ENCODE data around the gene ATG13.

ATG13 gene

DNA sequence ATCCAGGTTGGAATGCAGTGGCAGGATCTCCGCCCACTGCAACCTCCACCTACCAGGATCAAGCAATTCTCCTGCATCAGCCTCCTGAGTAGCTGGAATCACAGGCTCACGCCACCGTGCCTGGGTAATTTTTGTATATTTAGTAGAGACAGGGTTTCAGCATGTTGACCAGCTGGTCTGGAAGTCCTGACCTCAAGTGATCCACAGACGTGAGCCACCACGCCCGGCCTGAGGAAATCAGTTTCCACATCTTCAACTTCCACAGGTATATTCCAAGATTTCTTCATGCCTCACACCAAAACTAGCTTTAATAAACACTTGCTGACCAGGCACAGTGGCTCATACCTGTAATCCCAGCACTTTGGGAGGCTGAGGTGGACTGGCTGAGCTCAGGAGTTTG lies 8.0 kb upstream of the ATG13 start:
- H3K4me2 ChIP-seq (ENCODE audit: insufficient read depth, low read length, poor library complexity, severe bottlenecking): no peak overlapping the region
- H3K9ac ChIP-seq (ENCODE audit: low read depth, low read length, poor library complexity): no peak overlapping the region
- no peak overlapping the region for H3K4me3 ChIP-seq (ENCODE audit: low read length in 2 of 2)
- H2BK15ac ChIP-seq (ENCODE audit: low read length): no peak overlapping the region
- no peaks in the 10 kb centered on the region for H3K9me3 ChIP-seq (replicated peaks in 1 of 2; ENCODE audit: control insufficient read depth in 2 of 2, insufficient read depth in 1 of 2, low read depth in 1 of 2, low read length in 2 of 2)
- no peak for DNase-seq (ENCODE audit: low spot score)
- H3K4ac ChIP-seq (ENCODE audit: low read length): no peak overlapping the region
- H4K91ac ChIP-seq (ENCODE audit: low read depth, low read length, poor library complexity): no peak overlapping the region
- no peak overlapping the region for H4K8ac ChIP-seq (ENCODE audit: low read depth, low read length)
- H2AK5ac ChIP-seq (ENCODE audit: low read depth, low read length): no peak overlapping the region
- no peak overlapping the region for H3K23ac ChIP-seq (ENCODE audit: low read depth, low read length, poor library complexity)
- no peak overlapping the region for H3K18ac ChIP-seq (ENCODE audit: low read length)
- H3K14ac ChIP-seq (ENCODE audit: low read length): no peak overlapping the region
- H2AFZ ChIP-seq (ENCODE audit: low read length): no peak overlapping the region
- no peak overlapping the region for H2BK5ac ChIP-seq (ENCODE audit: low read length)
- no peak overlapping the region for H3K27ac ChIP-seq (replicated peaks; ENCODE audit: low read length)
- no peak overlapping the region for H2BK120ac ChIP-seq (ENCODE audit: low read depth, low read length)
- H3K79me1 ChIP-seq (ENCODE audit: low read depth, low read length): peaks cover 2% of the 10 kb centered on the region
- H3K36me3 ChIP-seq (replicated peaks in 1 of 2; ENCODE audit: control insufficient read depth in 2 of 2, insufficient read depth in 2 of 2, low read length in 2 of 2): no peaks in the 10 kb centered on the region
- no peak overlapping the region for H2BK12ac ChIP-seq (ENCODE audit: low read length)
- H3K27me3 ChIP-seq (ENCODE audit: control insufficient read depth in 3 of 3, insufficient read depth in 3 of 3, low read depth in 1 of 3, low read length in 3 of 3): no peaks in the 10 kb centered on the region
- WGBS, 2 donors (ENCODE audit: extremely low coverage in 2 of 2, insufficient read length in 2 of 2, insufficient replicate concordance in 1 of 2): no CpG with 5 or more reads among the region's 6 CpGs
- no peaks in the 10 kb centered on the region for H3K4me1 ChIP-seq (ENCODE audit: control insufficient read depth in 2 of 2, insufficient read depth in 1 of 2, low read depth in 1 of 2, low read length in 2 of 2)

GRCh38 chr11:46611526-46612304 lies 5.6 kb upstream of the ATG13 start:
- Histone ChIP-seq H3K23ac (ENCODE audit: low read depth, low read length, poor library complexity) (no peak overlapping the region), H3K4me3 (ENCODE audit: low read length in 2 of 2) (no peak overlapping the region), H3K36me3 (replicated peaks in 1 of 2; ENCODE audit: control insufficient read depth in 2 of 2, insufficient read depth in 2 of 2, low read length in 2 of 2) (no peaks in the 10 kb centered on the region), H2BK15ac (ENCODE audit: low read length) (no peak overlapping the region), H3K27me3 (ENCODE audit: control insufficient read depth in 3 of 3, insufficient read depth in 3 of 3, low read depth in 1 of 3, low read length in 3 of 3) (no peaks in the 10 kb centered on the region), H3K9ac (ENCODE audit: low read depth, low read length, poor library complexity) (no peak overlapping the region), H4K8ac (ENCODE audit: low read depth, low read length) (no peak overlapping the region), H3K18ac (ENCODE audit: low read length) (no peak overlapping the region), H3K27ac (replicated peaks; ENCODE audit: low read length) (no peak overlapping the region), H2BK5ac (ENCODE audit: low read length) (no peak overlapping the region), H3K4me2 (ENCODE audit: insufficient read depth, low read length, poor library complexity, severe bottlenecking) (no peak overlapping the region), H3K9me3 (replicated peaks in 1 of 2; ENCODE audit: control insufficient read depth in 2 of 2, insufficient read depth in 1 of 2, low read depth in 1 of 2, low read length in 2 of 2) (no peaks in the 10 kb centered on the region), H3K14ac (ENCODE audit: low read length) (no peak overlapping the region), H3K79me1 (ENCODE audit: low read depth, low read length) (peaks cover 2% of the 10 kb centered on the region), H2BK12ac (ENCODE audit: low read length) (no peak overlapping the region), H2AFZ (ENCODE audit: low read length) (no peak overlapping the region), H2AK5ac (ENCODE audit: low read depth, low read length) (no peak overlapping the region), H3K4me1 (ENCODE audit: control insufficient read depth in 2 of 2, insufficient read depth in 1 of 2, low read depth in 1 of 2, low read length in 2 of 2) (peaks cover 0 to 7% of the 10 kb centered on the region in 2 donors), H2BK120ac (ENCODE audit: low read depth, low read length) (no peak overlapping the region), H3K4ac (ENCODE audit: low read length) (no peak overlapping the region), H4K91ac (ENCODE audit: low read depth, low read length, poor library complexity) (no peak overlapping the region)
- no CpG with 5 or more reads among the region's 5 CpGs for WGBS, 2 donors (ENCODE audit: extremely low coverage in 2 of 2, insufficient read length in 2 of 2, insufficient replicate concordance in 1 of 2)
- DNase-seq (ENCODE audit: low spot score): no peak

DNA sequence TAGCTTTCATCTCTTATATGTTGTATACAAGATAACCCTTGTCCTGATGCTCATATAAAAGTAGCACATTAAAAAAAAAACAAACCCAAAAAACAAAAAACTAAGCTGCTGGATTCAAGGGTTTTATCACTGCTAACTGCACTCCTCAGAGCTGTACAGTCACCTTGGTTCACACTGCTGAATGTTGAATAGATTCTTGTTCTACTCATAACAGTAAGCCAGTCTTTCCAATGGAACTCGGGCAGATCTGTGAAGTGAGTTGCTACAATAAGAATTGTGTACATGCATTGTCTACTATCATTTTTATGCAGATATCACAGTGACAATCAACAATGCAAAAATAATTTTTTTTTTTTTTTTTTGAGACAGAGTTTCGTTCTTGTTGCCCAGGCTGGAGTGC lies 5.0 kb upstream of the ATG13 start:
- no peak overlapping the region for H3K4me2 ChIP-seq (ENCODE audit: insufficient read depth, low read length, poor library complexity, severe bottlenecking)
- no peak overlapping the region for H3K23ac ChIP-seq (ENCODE audit: low read depth, low read length, poor library complexity)
- no peak overlapping the region for H3K9ac ChIP-seq (ENCODE audit: low read depth, low read length, poor library complexity)
- no peak overlapping the region for H4K91ac ChIP-seq (ENCODE audit: low read depth, low read length, poor library complexity)
- no peak overlapping the region for H2BK12ac ChIP-seq (ENCODE audit: low read length)
- H3K27ac ChIP-seq (replicated peaks; ENCODE audit: low read length): no peak overlapping the region
- H3K27me3 ChIP-seq (ENCODE audit: control insufficient read depth in 3 of 3, insufficient read depth in 3 of 3, low read depth in 1 of 3, low read length in 3 of 3): no peaks in the 10 kb centered on the region
- H3K9me3 ChIP-seq (replicated peaks in 1 of 2; ENCODE audit: control insufficient read depth in 2 of 2, insufficient read depth in 1 of 2, low read depth in 1 of 2, low read length in 2 of 2): no peaks in the 10 kb centered on the region
- no peak overlapping the region for H2BK15ac ChIP-seq (ENCODE audit: low read length)
- H3K4me3 ChIP-seq (ENCODE audit: low read length in 2 of 2): no peak overlapping the region
- no peak overlapping the region for H2BK5ac ChIP-seq (ENCODE audit: low read length)
- no peak overlapping the region for H3K18ac ChIP-seq (ENCODE audit: low read length)
- H3K14ac ChIP-seq (ENCODE audit: low read length): no peak overlapping the region
- H3K4ac ChIP-seq (ENCODE audit: low read length): no peak overlapping the region
- H4K8ac ChIP-seq (ENCODE audit: low read depth, low read length): no peak overlapping the region
- peaks cover 2% of the 10 kb centered on the region for H3K79me1 ChIP-seq (ENCODE audit: low read depth, low read length)
- no peak overlapping the region for H2AFZ ChIP-seq (ENCODE audit: low read length)
- peaks cover 0 to 7% of the 10 kb centered on the region in 2 donors for H3K4me1 ChIP-seq (ENCODE audit: control insufficient read depth in 2 of 2, insufficient read depth in 1 of 2, low read depth in 1 of 2, low read length in 2 of 2)
- DNase-seq (ENCODE audit: low spot score): no peak
- no peaks in the 10 kb centered on the region for H3K36me3 ChIP-seq (replicated peaks in 1 of 2; ENCODE audit: control insufficient read depth in 2 of 2, insufficient read depth in 2 of 2, low read length in 2 of 2)
- WGBS, 2 donors (ENCODE audit: extremely low coverage in 2 of 2, insufficient read length in 2 of 2, insufficient replicate concordance in 1 of 2): no CpG with 5 or more reads among the region's 2 CpGs
- H2AK5ac ChIP-seq (ENCODE audit: low read depth, low read length): no peak overlapping the region
- no peak overlapping the region for H2BK120ac ChIP-seq (ENCODE audit: low read depth, low read length)

DNA sequence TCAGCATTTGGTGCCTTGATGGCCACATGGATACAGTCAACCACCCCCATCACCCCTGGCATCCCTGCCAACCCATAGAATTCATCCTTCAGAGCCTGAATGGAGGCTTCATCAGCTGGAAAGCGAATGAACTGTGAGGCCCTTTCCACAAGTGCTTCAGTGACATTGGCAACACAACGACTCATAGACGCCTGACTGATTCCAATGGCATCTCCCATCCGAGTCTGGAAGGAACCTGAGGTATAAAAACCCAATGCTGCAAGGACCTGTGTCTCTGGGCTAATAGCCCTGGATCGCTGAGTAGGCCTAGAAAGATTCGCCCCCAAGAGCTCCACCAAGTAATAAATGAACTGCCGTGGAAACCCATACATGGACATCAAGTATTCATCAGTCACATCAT lies 1.6 kb upstream of the ATG13 start:
- Histone ChIP-seq H3K4me3 (ENCODE audit: low read length in 2 of 2) (peak overlapping the region in 1 of 2 donors; percentile 0), H3K9me3 (replicated peaks in 1 of 2; ENCODE audit: control insufficient read depth in 2 of 2, insufficient read depth in 1 of 2, low read depth in 1 of 2, low read length in 2 of 2) (no peaks in the 10 kb centered on the region), H2BK15ac (ENCODE audit: low read length) (no peak overlapping the region), H3K18ac (ENCODE audit: low read length) (no peak overlapping the region), H4K8ac (ENCODE audit: low read depth, low read length) (no peak overlapping the region), H3K79me1 (ENCODE audit: low read depth, low read length) (peaks cover 4% of the 10 kb centered on the region), H2BK12ac (ENCODE audit: low read length) (no peak overlapping the region), H3K36me3 (replicated peaks in 1 of 2; ENCODE audit: control insufficient read depth in 2 of 2, insufficient read depth in 2 of 2, low read length in 2 of 2) (peaks cover 0 to 9% of the 10 kb centered on the region in 2 donors), H2BK120ac (ENCODE audit: low read depth, low read length) (no peak overlapping the region), H2AFZ (ENCODE audit: low read length) (no peak overlapping the region), H2AK5ac (ENCODE audit: low read depth, low read length) (no peak overlapping the region), H3K14ac (ENCODE audit: low read length) (no peak overlapping the region), H3K27me3 (ENCODE audit: control insufficient read depth in 3 of 3, insufficient read depth in 3 of 3, low read depth in 1 of 3, low read length in 3 of 3) (no peaks in the 10 kb centered on the region), H3K9ac (ENCODE audit: low read depth, low read length, poor library complexity) (no peak overlapping the region), H3K4me1 (ENCODE audit: control insufficient read depth in 2 of 2, insufficient read depth in 1 of 2, low read depth in 1 of 2, low read length in 2 of 2) (peaks cover 2 to 14% of the 10 kb centered on the region in 2 donors), H3K4me2 (ENCODE audit: insufficient read depth, low read length, poor library complexity, severe bottlenecking) (no peak overlapping the region), H4K91ac (ENCODE audit: low read depth, low read length, poor library complexity) (no peak overlapping the region), H3K23ac (ENCODE audit: low read depth, low read length, poor library complexity) (no peak overlapping the region), H3K4ac (ENCODE audit: low read length) (no peak overlapping the region), H2BK5ac (ENCODE audit: low read length) (no peak overlapping the region), H3K27ac (replicated peaks; ENCODE audit: low read length) (no peak overlapping the region)
- WGBS, 2 donors (ENCODE audit: extremely low coverage in 2 of 2, insufficient read length in 2 of 2, insufficient replicate concordance in 1 of 2): no CpG with 5 or more reads among the region's 7 CpGs
- DNase-seq (ENCODE audit: low spot score): no peak
